GM18951 (cell line): ENCODE data around the gene EGFL7.

Experiments
- POLR2A ChIP-seq: IDR thresholded peaks from 4 replicates; pipeline ENCODE4 v1.6.1; 2011; ENCODE audit warnings: mild to moderate bottlenecking; ENCODE audit not compliant: insufficient read length, insufficient read depth; ENCODE audit errors: extremely low read depth
- in situ Hi-C: fragments of 300-500 bp; cut with MboI; formaldehyde crosslinking; loops from one replicate; pipeline ENCODE4 v1.12.0; 2022; ENCODE audit warnings: low sequenced_read_pairs, mixed read lengths, inconsistent platforms; ENCODE audit not compliant: unreplicated experiment

Gene EGFL7

GRCh38 chr9:136666372-136667213 is 3.9 kb downstream of the EGFL7 start:
- no peak for TF ChIP-seq POLR2A
- in situ Hi-C loops, result no loop called here

- TF ChIP-seq POLR2A, result no peak
- in situ Hi-C loops, result no loop called here
Measured at GRCh38 chr9:136667214-136667939, 4.7 kb downstream of the EGFL7 start.

GRCh38 chr9:136667940-136668760 is 5.4 kb downstream of the EGFL7 start:
- in situ Hi-C loops, result no loop called here

GRCh38 chr9:136668983-136669790 is 6.5 kb downstream of the EGFL7 start:
- in situ Hi-C loops, result no loop called here
- TF ChIP-seq POLR2A, result no peak

More at GRCh38 chr9:136667940-136668760, 5.4 kb downstream of the EGFL7 start:
- TF ChIP-seq POLR2A, result no peak

GRCh38 chr9:136669791-136670464 is 7.2 kb downstream of the EGFL7 start:
- in situ Hi-C loops, result no loop called here

GRCh38 chr9:136670576-136671253 is 8.0 kb downstream of the EGFL7 start:
- in situ Hi-C loops, result no loop called here
- TF ChIP-seq POLR2A, result no peak

More at GRCh38 chr9:136669791-136670464, 7.2 kb downstream of the EGFL7 start:
- no peak for TF ChIP-seq POLR2A

GRCh38 chr9:136671254-136671614 is 8.5 kb downstream of the EGFL7 start:
- in situ Hi-C loops, result no loop called here
- no peak for TF ChIP-seq POLR2A

GRCh38 chr9:136671646-136672430 is 9.1 kb downstream of the EGFL7 start:
- TF ChIP-seq POLR2A, result no peak
- in situ Hi-C loops, result no loop called here

GRCh38 chr9:136672431-136673087 is 9.8 kb downstream of the EGFL7 start:
- in situ Hi-C loops, result no loop called here
- TF ChIP-seq POLR2A, result no peak
